T-helper 1 cell treated with Interleukin-12 subunit alpha and Interleukin-12 subunit beta and Interleukin-4 antibody, amounts not matched to agents 30 μg/mL and 1 μg/mL, for 36 hours (primary cell): ENCODE results near the gene DNAJC11.
A peak's percentile ranks its signal among the peaks of the same experiment; 100 is the strongest.
"Not testable (repeated sequence)": the region's sequence is repeated elsewhere in the genome, so short reads cannot be mapped to it uniquely, and the experiment has no call there.

Experiments
- H3K27ac Mint-ChIP-seq: one replicate; pipeline ENCODE4 v1.8.0; 2021; ENCODE audit warnings: mild to moderate bottlenecking, mixed read lengths
- H3K27me3 Mint-ChIP-seq: one replicate; pipeline ENCODE4 v1.8.0; 2021; ENCODE audit warnings: low read depth, mixed read lengths
- H3K36me3 Mint-ChIP-seq: one replicate; pipeline ENCODE4 v1.8.0; 2021; ENCODE audit warnings: low read depth, mixed read lengths
- H3K4me1 Mint-ChIP-seq: one replicate; pipeline ENCODE4 v1.8.0; 2021; ENCODE audit warnings: low read depth, mixed read lengths
- H3K4me3 Mint-ChIP-seq: one replicate; pipeline ENCODE4 v1.8.0; 2021; ENCODE audit warnings: mild to moderate bottlenecking, moderate library complexity, mixed read lengths
- H3K9me3 Mint-ChIP-seq: one replicate; pipeline ENCODE4 v1.8.0; 2021; ENCODE audit warnings: mixed read lengths

DNAJC11 gene, protein sequence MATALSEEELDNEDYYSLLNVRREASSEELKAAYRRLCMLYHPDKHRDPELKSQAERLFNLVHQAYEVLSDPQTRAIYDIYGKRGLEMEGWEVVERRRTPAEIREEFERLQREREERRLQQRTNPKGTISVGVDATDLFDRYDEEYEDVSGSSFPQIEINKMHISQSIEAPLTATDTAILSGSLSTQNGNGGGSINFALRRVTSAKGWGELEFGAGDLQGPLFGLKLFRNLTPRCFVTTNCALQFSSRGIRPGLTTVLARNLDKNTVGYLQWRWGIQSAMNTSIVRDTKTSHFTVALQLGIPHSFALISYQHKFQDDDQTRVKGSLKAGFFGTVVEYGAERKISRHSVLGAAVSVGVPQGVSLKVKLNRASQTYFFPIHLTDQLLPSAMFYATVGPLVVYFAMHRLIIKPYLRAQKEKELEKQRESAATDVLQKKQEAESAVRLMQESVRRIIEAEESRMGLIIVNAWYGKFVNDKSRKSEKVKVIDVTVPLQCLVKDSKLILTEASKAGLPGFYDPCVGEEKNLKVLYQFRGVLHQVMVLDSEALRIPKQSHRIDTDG

DNA sequence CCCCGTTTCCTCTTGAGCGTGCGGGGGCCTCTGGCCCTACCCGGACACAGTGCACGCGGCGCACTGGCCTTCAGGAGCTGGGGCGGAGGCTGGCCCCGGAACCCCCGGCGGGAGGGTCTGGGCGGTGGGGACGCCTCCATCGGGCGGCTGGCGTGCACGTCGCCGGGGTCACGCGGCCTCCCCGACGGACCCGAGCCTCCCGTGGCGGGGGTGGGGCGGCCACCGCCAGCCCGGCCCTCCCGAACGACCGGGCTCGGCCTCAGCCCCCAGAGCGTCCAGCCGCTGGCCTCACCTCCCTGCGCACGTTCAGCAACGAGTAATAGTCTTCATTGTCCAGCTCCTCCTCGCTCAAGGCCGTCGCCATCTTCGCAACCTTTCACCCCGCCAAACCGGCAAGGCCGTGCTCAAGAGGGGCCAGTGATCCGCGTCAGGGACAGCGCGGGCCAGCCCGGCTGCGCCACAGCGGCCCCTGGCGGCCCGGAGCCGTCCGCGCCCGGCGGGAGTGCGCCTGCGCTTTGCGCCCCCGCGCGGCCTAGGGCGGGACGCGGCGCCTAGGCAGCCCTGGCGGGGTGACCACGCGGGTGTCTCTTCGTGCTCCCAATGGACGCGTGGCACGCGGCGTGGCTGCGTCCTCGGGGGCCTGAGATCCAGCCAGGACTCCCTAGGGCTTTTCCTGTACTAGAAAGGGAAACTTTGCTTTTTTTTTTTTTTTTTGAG is at the start of gene DNAJC11:
DNAJC11 (minus strand) TSS at position 380 of the 717 bp plus-strand sequence; CDS start at position 364, 16 bp downstream.
- H3K27ac Mint-ChIP-seq, result peak within 1 kb of the TSS; percentile 93
- H3K36me3 Mint-ChIP-seq, result no peaks in the 10 kb centered on the region
- no peaks in the 10 kb centered on the region for H3K9me3 Mint-ChIP-seq
- peak within 1 kb of the TSS; percentile 92 for H3K4me3 Mint-ChIP-seq
- H3K27me3 Mint-ChIP-seq, result no peaks in the 10 kb centered on the region
- peaks cover 23% of the 10 kb centered on the region for H3K4me1 Mint-ChIP-seq

DNA sequence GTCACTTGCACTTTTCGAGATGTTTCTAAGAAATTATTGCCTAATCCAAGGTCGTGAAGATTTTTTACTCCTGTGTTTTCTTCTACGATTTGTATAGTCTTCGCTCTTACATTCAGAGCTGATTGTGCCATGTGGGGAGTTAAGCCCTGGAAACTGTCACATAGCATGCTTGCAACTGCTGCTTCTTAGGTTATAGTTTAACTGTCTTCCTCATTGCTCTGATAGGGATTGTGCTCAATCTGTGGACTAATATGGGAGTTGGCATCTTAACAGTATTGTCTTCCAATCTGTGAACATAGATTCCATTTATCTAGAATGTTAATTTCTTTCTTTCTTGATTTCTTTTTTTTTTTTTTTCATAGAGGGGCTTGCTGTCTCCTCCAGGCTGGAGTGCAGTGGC is 48.9 kb upstream of the DNAJC11 start:
- Mint-ChIP-seq H3K4me1 (peaks cover 1% of the 10 kb centered on the region), H3K4me3 (no peak overlapping the region), H3K9me3 (no peaks in the 10 kb centered on the region), H3K36me3 (no peaks in the 10 kb centered on the region), H3K27ac (no peak overlapping the region), H3K27me3 (peaks cover 46% of the 10 kb centered on the region)

DNA sequence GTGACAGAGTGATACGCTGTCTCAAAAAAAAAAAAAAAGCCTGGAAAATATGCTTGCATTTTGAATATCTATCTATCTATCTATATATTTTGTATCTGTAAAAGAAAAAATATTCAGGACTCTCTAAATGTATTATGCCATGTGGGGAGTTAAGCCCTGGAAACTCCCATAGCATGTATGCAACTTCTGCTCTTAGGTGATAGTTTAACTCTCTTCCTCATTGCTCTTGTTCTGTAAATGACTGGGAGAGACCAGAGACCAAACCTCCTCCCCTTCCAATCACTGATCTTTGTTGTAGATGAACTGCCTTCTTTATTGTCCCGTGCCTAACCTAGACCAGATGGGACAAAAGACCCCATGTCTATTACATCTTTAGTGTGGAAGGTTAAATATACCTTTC is 46.1 kb upstream of the DNAJC11 start:
- H3K4me1 Mint-ChIP-seq, result peaks cover 8% of the 10 kb centered on the region
- no peak overlapping the region for H3K27ac Mint-ChIP-seq
- H3K4me3 Mint-ChIP-seq, result no peak overlapping the region
- no peaks in the 10 kb centered on the region for H3K9me3 Mint-ChIP-seq
- H3K36me3 Mint-ChIP-seq, result no peaks in the 10 kb centered on the region
- peaks cover 36% of the 10 kb centered on the region for H3K27me3 Mint-ChIP-seq

DNA sequence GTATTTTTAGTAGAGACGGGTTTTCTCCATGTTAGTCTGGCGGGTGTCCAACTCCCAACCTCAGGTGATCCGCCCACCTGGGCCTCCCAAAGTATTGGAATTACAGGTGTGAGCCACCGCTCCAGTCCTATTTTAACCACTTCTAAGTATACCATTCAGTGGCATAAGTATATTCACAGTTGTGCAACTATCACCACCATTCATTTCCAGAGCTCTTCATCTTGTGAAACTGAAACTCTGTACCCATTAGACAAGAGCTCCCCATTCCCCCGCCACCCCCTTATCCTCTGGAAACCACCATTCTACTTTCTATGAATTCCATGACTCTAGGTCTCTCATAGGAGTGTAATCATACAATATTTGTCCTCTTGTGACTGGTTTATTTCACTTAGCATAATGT is 43.5 kb upstream of the DNAJC11 start:
- H3K27me3 Mint-ChIP-seq, result peaks cover 23% of the 10 kb centered on the region
- no peak overlapping the region for H3K27ac Mint-ChIP-seq
- H3K4me3 Mint-ChIP-seq, result no peak overlapping the region

DNA sequence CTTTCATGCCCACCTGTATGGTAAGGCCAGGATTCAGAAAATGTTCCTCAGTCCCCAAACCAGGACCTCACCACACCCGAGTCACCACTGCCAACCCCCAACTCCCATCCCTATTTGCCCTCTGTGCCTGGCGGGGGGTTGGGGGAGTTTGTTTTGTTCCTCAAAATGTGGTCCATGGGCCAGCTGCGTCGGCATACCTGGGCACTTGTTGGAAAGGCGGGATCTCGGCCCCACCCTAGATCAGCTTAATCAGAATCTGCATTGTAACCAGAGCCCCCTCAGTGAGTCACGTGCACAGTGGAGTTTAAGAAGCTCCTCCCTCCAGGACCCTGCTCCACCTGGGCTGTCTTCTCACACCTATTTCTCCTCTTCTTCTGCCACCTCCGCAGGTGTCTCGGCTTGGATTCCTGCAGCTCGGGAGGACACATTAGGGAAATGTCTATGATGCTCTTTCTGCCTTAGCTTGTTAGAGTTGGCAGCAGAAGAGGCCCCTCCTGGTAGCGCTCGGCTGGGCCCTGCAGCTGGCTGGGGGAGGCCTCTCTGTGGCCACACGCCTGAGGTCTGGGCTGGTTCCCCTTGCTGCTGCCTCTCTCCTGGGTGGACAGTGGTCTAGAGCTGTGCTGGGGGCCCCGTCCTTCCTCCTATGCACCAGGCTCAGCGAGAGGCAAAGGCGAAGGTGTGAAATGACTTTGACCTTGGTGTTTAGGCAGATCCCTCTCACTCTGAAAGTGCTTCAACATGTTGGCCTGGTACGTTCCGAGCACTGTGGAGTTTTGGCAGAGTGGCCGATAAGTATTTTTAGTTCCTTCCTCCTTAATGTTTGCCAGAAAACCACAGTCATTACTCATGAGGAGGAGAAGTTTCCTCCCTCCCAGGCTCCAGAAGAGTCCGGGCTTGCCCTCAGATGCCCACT is 41.8 kb upstream of the DNAJC11 start:
- H3K27me3 Mint-ChIP-seq, result peaks cover 13% of the 10 kb centered on the region
- H3K36me3 Mint-ChIP-seq, result no peaks in the 10 kb centered on the region
- H3K4me1 Mint-ChIP-seq, result peaks cover 7% of the 10 kb centered on the region
- H3K9me3 Mint-ChIP-seq, result no peaks in the 10 kb centered on the region
- H3K4me3 Mint-ChIP-seq, result no peak overlapping the region
- H3K27ac Mint-ChIP-seq, result no peak overlapping the region

More for the DNA sequence above, 43.5 kb upstream of the DNAJC11 start:
- H3K4me1 Mint-ChIP-seq, result peaks cover 7% of the 10 kb centered on the region
- no peaks in the 10 kb centered on the region for H3K36me3 Mint-ChIP-seq
- no peaks in the 10 kb centered on the region for H3K9me3 Mint-ChIP-seq

DNA sequence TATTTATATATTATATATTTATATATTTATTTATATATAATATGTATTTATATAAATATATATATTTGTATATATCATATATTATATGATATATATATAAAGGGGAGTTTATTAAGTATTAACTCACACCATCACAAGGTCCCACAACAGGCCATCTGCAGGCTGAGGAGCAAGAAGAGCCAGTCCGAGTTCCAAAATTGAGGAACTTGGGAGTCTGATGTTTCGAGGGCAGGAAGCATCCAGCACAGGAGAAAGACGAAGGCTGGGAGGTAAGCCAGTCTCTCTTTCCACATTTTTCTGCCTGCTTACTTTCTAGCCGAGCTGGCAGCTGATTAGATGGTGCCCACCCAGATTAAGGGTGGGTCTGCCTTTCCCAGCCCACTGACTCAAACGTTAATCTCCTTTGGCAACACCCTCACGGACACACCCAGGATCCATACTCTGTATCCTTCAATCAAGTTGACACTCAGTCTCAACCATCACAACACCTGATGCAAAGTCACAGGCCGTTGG is 41.1 kb upstream of the DNAJC11 start:
- H3K27me3 Mint-ChIP-seq, H3K4me1 Mint-ChIP-seq, H3K36me3 Mint-ChIP-seq, H3K4me3 Mint-ChIP-seq, H3K9me3 Mint-ChIP-seq, H3K27ac Mint-ChIP-seq: not testable (repeated sequence)

DNA sequence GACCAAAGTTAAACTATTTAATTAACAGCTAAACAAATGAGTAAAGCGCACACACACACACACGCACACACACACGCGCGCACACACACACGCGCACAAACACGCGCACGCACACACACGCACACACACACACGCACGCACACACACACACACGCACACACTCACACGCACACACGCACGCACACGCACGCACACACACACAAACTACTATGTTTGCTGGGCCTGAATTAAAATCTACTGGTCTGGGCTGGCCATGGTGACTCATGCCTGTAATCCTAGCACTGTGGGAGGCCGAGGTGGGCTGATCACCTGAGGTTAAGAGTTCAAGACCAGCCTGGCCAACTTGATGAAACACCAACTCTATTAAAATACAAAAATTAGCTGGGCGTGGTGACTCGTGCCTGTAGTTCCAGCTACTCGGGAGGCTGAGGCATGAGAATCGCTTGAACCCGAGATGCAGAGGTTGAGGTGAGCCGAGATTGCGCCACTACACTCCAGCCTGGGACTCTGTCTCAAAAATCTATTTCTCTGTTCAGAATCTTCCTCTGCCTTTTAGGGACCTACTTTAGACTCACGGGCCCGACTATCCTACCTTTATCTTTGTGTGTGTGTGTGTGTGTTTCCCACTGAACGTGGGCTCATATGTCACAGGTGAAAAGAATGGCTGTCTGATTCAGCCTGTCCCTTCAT is 37.5 kb upstream of the DNAJC11 start:
- H3K9me3 Mint-ChIP-seq, result no peaks in the 10 kb centered on the region
- H3K27me3 Mint-ChIP-seq, result peaks cover 17% of the 10 kb centered on the region
- peaks cover 9% of the 10 kb centered on the region for H3K4me1 Mint-ChIP-seq
- H3K36me3 Mint-ChIP-seq, result no peaks in the 10 kb centered on the region
- H3K27ac Mint-ChIP-seq, result no peak overlapping the region
- no peak overlapping the region for H3K4me3 Mint-ChIP-seq

DNA sequence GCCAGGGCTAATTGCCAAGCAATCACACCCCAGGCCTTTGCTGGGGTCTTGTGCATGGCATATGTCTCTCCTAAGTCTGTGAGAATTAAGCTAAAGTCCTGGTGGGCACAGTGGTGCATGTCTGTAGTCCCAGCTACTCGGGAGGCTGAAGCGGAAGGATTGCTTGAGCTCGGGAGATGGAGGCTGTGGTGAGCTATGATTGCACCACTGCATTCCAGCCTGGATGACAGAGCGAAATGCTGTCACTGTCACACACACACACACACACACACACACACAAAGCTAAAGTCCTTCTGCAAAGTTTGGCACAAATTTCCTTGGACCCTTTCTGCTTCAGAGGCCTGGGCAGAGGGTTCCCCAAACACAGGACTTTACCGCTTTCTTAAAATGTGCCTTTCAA is 31.3 kb upstream of the DNAJC11 start:
- Mint-ChIP-seq H3K9me3 (no peaks in the 10 kb centered on the region), H3K4me3 (no peak overlapping the region), H3K4me1 (peaks cover 2% of the 10 kb centered on the region), H3K36me3 (no peaks in the 10 kb centered on the region), H3K27me3 (peaks cover 17% of the 10 kb centered on the region), H3K27ac (no peak overlapping the region)

DNA sequence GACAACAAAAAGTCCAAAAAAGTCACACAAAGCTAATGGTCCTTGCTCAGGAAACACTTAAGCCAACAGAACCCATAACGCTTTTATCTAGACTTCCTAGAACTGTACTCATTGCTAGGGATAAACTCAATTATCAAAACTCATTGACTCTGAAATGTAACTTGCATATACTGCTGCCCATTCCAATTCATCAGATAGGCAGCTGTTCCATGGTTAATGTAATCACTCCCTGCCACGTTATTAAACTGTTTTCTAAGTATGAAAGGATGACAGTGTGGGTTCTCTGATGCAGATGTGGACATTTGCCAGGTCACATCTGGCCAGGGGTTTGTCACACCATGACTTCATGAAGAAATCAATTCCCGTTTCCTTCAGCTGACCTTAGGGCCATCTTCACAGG is 30.3 kb upstream of the DNAJC11 start:
- H3K9me3 Mint-ChIP-seq, result no peaks in the 10 kb centered on the region
- peaks cover 2% of the 10 kb centered on the region for H3K4me1 Mint-ChIP-seq
- H3K36me3 Mint-ChIP-seq, result no peaks in the 10 kb centered on the region
- peaks cover 17% of the 10 kb centered on the region for H3K27me3 Mint-ChIP-seq
- H3K27ac Mint-ChIP-seq, result no peak overlapping the region
- H3K4me3 Mint-ChIP-seq, result no peak overlapping the region

DNA sequence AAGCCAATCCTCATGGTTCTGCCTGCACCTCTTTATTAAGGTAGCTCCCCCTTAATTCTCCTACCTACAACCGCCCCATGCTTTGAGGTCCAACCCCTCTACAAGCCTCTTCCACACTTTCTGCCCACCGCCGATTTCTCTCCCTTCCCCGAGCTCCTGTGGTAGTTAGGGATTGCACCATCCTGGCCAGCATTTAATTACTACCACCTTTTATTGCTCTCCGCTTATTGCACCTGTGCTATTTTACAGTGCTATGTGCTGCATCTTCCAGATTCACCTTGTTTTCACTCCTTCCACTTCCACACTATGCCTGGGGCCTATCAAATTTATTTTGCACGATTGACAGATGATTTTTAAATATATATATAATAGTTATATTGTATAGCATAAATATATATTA is 29.3 kb upstream of the DNAJC11 start:
- Mint-ChIP-seq H3K9me3 (no peaks in the 10 kb centered on the region), H3K27ac (no peak overlapping the region), H3K27me3 (peaks cover 15% of the 10 kb centered on the region), H3K4me3 (no peak overlapping the region), H3K4me1 (peaks cover 2% of the 10 kb centered on the region), H3K36me3 (no peaks in the 10 kb centered on the region)

DNA sequence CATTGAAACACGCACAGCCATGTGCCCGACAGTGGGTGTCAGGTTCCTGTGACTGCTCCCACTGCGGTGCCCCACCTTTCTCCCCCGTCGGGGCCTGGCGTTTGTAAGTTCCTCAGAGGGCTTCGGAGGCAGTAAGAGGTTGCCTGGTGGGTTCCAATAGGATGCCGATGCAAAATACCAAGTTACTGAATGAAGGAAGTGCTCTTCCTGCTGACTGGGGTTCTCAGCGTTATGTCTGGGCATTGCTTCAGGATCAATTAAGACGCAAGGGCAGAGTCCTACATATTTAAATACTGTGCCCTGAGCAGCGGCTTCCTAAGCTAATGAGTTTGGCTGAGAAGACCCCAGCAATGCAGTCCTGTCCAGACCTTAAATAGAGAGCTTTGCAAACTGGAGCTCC is 28.9 kb upstream of the DNAJC11 start:
- no peaks in the 10 kb centered on the region for H3K36me3 Mint-ChIP-seq
- H3K27ac Mint-ChIP-seq, result no peak overlapping the region
- peaks cover 2% of the 10 kb centered on the region for H3K4me1 Mint-ChIP-seq
- H3K27me3 Mint-ChIP-seq, result peaks cover 14% of the 10 kb centered on the region
- H3K9me3 Mint-ChIP-seq, result no peaks in the 10 kb centered on the region
- no peak overlapping the region for H3K4me3 Mint-ChIP-seq

DNA sequence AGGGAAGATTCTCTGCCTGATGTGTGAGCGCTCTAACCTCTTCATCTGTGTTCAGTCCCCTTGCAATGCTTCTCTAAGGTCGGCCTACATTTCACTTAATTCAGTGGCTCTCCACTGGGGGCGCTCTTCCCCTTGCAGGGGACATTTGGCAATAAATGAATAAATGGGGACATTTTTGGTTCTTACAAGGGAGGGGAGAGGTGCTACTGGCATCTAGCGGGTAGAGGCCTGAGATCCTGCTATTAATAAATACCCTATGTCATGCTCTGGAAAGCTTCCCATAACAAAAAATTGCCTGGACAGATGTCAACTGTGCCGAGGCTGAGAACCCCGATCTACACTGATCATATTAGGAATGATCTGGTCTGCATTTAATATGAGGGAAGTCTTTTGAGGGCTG is 25.9 kb upstream of the DNAJC11 start:
- Mint-ChIP-seq H3K4me3 (no peak overlapping the region), H3K9me3 (no peaks in the 10 kb centered on the region), H3K27me3 (peaks cover 4% of the 10 kb centered on the region), H3K27ac (no peak overlapping the region), H3K4me1 (no peaks in the 10 kb centered on the region), H3K36me3 (no peaks in the 10 kb centered on the region)

DNA sequence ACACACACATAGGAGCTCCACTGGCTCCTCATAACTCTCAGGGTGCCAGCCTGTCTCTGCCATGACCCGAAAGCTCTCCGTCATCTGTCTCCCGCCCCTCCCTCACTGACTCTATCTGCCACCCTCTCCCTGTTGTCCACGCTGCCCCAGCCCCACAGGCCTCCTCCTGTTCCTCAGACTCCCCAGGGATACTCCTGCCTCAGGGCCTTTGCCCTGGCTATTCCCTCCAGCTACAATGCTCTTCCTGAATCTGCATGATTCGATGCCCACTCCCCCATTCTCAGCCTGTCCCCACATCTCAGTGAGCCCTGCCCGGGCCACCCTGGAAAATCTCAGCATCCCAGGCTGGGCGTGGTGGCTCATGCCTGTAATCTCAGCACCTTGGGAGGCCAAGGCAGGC is 24.6 kb upstream of the DNAJC11 start:
- Mint-ChIP-seq H3K4me1 (no peaks in the 10 kb centered on the region), H3K36me3 (no peaks in the 10 kb centered on the region), H3K9me3 (no peaks in the 10 kb centered on the region), H3K4me3 (no peak overlapping the region), H3K27ac (no peak overlapping the region), H3K27me3 (peaks cover 4% of the 10 kb centered on the region)
